ENCODE measurements around the gene MSMB.
"Not testable (repeated sequence)": the region's sequence is repeated elsewhere in the genome, so short reads cannot be mapped to it uniquely, and the experiment has no call there.

The MSMB gene

GRCh38 chr10:46064269-46064817 lies 18.3 kb upstream of the MSMB start:
- Histone ChIP-seq H3K36me3 (ENCODE audit: control insufficient read depth, low read depth, low read length) (no peaks in the 10 kb centered on the region), H3K27ac (ENCODE audit: low read length) (no peak overlapping the region), H3K4me3 (ENCODE audit: low read length) (no peak overlapping the region), H3K9me3 (ENCODE audit: control insufficient read depth, low read depth, low read length) (no peaks in the 10 kb centered on the region), H3K4me1 (ENCODE audit: control insufficient read depth, low read depth, low read length) (peaks cover 14% of the 10 kb centered on the region), H3K27me3 (ENCODE audit: control insufficient read depth, insufficient read depth, low read length) (no peaks in the 10 kb centered on the region), H3K9ac (ENCODE audit: low read length) (no peak overlapping the region)

GRCh38 chr10:46062723-46063428 lies 16.8 kb upstream of the MSMB start:
- Histone ChIP-seq H3K36me3 (ENCODE audit: control insufficient read depth, low read depth, low read length) (no peaks in the 10 kb centered on the region), H3K4me1 (ENCODE audit: control insufficient read depth, low read depth, low read length) (peaks cover 10% of the 10 kb centered on the region), H3K27me3 (ENCODE audit: control insufficient read depth, insufficient read depth, low read length) (no peaks in the 10 kb centered on the region), H3K9ac (ENCODE audit: low read length) (no peak overlapping the region), H3K27ac (ENCODE audit: low read length) (no peak overlapping the region), H3K9me3 (ENCODE audit: control insufficient read depth, low read depth, low read length) (no peaks in the 10 kb centered on the region), H3K4me3 (ENCODE audit: low read length) (no peak overlapping the region)

DNA sequence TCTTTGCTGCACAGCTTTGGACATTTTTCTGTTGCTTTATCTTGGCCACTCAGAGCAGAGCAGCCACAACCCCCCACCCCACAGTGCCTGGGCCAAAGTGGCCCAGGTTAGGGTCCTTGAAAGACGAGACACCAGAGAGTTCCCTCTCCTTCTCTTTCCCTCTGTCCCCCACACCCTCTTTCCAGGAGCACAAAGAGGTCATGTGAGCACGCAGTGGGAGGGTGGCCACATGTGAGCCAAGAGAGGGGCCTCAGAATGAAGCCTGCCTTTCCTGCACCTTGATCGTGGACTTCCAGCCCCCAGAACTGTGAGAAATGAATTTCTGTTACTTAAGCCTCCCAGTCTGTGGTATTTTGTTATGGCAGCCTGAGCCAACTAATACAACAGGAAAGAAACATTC lies 14.6 kb upstream of the MSMB start:
- Histone ChIP-seq H3K4me3 (ENCODE audit: low read length) (no peak overlapping the region), H3K9me3 (ENCODE audit: control insufficient read depth, low read depth, low read length) (no peaks in the 10 kb centered on the region), H3K36me3 (ENCODE audit: control insufficient read depth, low read depth, low read length) (no peaks in the 10 kb centered on the region), H3K27me3 (ENCODE audit: control insufficient read depth, insufficient read depth, low read length) (no peaks in the 10 kb centered on the region), H3K9ac (ENCODE audit: low read length) (no peak overlapping the region), H3K4me1 (ENCODE audit: control insufficient read depth, low read depth, low read length) (peaks cover 7% of the 10 kb centered on the region), H3K27ac (ENCODE audit: low read length) (no peak overlapping the region)

GRCh38 chr10:46057927-46058326 lies 11.9 kb upstream of the MSMB start:
- H3K27ac ChIP-seq (ENCODE audit: low read length); H3K9me3 ChIP-seq (ENCODE audit: control insufficient read depth, low read depth, low read length); H3K9ac ChIP-seq (ENCODE audit: low read length); H3K4me3 ChIP-seq (ENCODE audit: low read length); H3K27me3 ChIP-seq (ENCODE audit: control insufficient read depth, insufficient read depth, low read length); H3K36me3 ChIP-seq (ENCODE audit: control insufficient read depth, low read depth, low read length): not testable (repeated sequence)
- peaks cover 21% of the 10 kb centered on the region for H3K4me1 ChIP-seq (ENCODE audit: control insufficient read depth, low read depth, low read length)

- no peaks in the 10 kb centered on the region for H3K36me3 ChIP-seq (ENCODE audit: control insufficient read depth, low read depth, low read length)
Measured at GRCh38 chr10:46057038-46057437, 11.0 kb upstream of the MSMB start.

GRCh38 chr10:46055771-46056170 lies 9.7 kb upstream of the MSMB start:
- Histone ChIP-seq H3K4me3 (ENCODE audit: low read length) (no peak overlapping the region), H3K9ac (ENCODE audit: low read length) (no peak overlapping the region), H3K36me3 (ENCODE audit: control insufficient read depth, low read depth, low read length) (no peaks in the 10 kb centered on the region), H3K9me3 (ENCODE audit: control insufficient read depth, low read depth, low read length) (no peaks in the 10 kb centered on the region), H3K27me3 (ENCODE audit: control insufficient read depth, insufficient read depth, low read length) (no peaks in the 10 kb centered on the region), H3K4me1 (ENCODE audit: control insufficient read depth, low read depth, low read length) (peaks cover 25% of the 10 kb centered on the region), H3K27ac (ENCODE audit: low read length) (no peak overlapping the region)

More at GRCh38 chr10:46057038-46057437, 11.0 kb upstream of the MSMB start:
- Histone ChIP-seq H3K27me3 (ENCODE audit: control insufficient read depth, insufficient read depth, low read length) (no peaks in the 10 kb centered on the region), H3K9me3 (ENCODE audit: control insufficient read depth, low read depth, low read length) (no peaks in the 10 kb centered on the region), H3K27ac (ENCODE audit: low read length) (no peak overlapping the region), H3K4me1 (ENCODE audit: control insufficient read depth, low read depth, low read length) (peaks cover 28% of the 10 kb centered on the region), H3K9ac (ENCODE audit: low read length) (no peak overlapping the region), H3K4me3 (ENCODE audit: low read length) (no peak overlapping the region)

- no peaks in the 10 kb centered on the region for H3K27me3 ChIP-seq (ENCODE audit: control insufficient read depth, insufficient read depth, low read length)
- peaks cover 21% of the 10 kb centered on the region for H3K4me1 ChIP-seq (ENCODE audit: control insufficient read depth, low read depth, low read length)
- H3K36me3 ChIP-seq (ENCODE audit: control insufficient read depth, low read depth, low read length), result no peaks in the 10 kb centered on the region
- H3K9me3 ChIP-seq (ENCODE audit: control insufficient read depth, low read depth, low read length), result no peaks in the 10 kb centered on the region
- no peak overlapping the region for H3K27ac ChIP-seq (ENCODE audit: low read length)
- H3K4me3 ChIP-seq (ENCODE audit: low read length), result peak overlapping the region; percentile 27
- no peak overlapping the region for H3K9ac ChIP-seq (ENCODE audit: low read length)
Measured at GRCh38 chr10:46053534-46054434, 7.7 kb upstream of the MSMB start.

DNA sequence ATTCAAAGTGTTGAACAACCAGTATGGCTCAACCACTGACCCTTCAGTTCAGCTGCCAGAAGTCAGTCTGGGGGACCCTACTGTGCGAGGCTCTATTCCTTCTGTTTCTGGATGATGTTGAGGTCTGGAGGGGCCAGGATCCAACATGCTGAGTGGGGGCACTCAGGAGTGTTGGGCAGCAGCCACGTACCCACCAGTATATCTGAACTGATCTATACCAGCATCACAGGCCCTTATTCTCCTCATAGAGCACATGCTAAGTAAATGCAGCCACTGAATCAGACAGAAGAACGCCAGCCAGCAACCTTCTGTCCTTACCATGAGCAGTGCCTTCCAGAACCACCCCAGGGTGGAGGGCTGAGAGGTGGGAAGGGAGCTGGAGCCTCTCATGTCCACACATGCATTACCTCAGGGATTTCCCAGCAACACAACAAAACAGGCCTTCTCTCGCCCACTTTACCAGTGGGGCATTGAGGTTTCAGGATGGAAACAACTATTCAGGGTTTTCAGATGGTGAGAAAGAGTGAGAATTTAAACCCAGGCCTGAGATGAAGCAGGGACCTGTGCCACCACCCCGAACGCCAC lies 6.8 kb upstream of the MSMB start:
- Histone ChIP-seq H3K4me3 (ENCODE audit: low read length) (no peak overlapping the region), H3K27me3 (ENCODE audit: control insufficient read depth, insufficient read depth, low read length) (no peaks in the 10 kb centered on the region), H3K4me1 (ENCODE audit: control insufficient read depth, low read depth, low read length) (peaks cover 21% of the 10 kb centered on the region), H3K36me3 (ENCODE audit: control insufficient read depth, low read depth, low read length) (no peaks in the 10 kb centered on the region), H3K9me3 (ENCODE audit: control insufficient read depth, low read depth, low read length) (no peaks in the 10 kb centered on the region), H3K9ac (ENCODE audit: low read length) (no peak overlapping the region), H3K27ac (ENCODE audit: low read length) (no peak overlapping the region)

DNA sequence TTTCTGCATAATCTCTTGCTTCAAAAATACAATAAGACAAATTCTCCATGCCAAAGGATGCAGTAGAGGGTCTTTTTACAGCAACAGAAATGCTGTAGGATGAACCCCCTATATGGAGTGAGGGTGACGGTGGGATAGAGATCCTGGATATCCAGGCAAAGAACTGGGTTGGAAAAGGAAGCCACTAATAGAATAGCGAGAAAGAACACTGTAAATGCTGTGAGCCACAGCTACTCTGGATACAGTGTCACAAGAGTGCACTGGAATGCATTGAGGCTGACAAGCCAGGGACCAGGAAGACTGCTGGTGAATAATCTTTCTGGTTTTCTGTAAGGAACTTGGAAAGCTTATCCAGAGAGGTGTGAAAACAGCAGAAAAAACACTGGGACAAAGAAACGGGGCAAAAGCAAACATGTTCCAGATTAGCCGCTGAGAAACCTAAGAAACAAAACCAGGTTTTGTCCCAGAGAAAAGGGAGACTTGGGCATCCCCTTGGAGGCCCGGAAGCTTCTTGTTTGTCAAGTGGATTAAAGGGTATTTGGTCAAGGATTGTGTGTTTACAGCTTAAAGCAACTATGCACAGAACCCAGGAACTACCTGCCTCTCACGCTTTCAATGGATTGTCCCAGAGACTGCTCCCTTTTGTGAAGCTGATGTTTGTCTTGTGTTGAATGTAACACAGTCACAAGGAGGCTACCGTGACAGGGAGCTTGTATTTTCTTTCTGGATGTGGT lies 6.2 kb upstream of the MSMB start:
- H3K4me3 ChIP-seq (ENCODE audit: low read length), result no peak overlapping the region
- H3K9me3 ChIP-seq (ENCODE audit: control insufficient read depth, low read depth, low read length), result no peaks in the 10 kb centered on the region
- H3K9ac ChIP-seq (ENCODE audit: low read length), result no peak overlapping the region
- no peak overlapping the region for H3K27ac ChIP-seq (ENCODE audit: low read length)
- no peaks in the 10 kb centered on the region for H3K36me3 ChIP-seq (ENCODE audit: control insufficient read depth, low read depth, low read length)
- no peaks in the 10 kb centered on the region for H3K27me3 ChIP-seq (ENCODE audit: control insufficient read depth, insufficient read depth, low read length)
- peaks cover 21% of the 10 kb centered on the region for H3K4me1 ChIP-seq (ENCODE audit: control insufficient read depth, low read depth, low read length)

DNA sequence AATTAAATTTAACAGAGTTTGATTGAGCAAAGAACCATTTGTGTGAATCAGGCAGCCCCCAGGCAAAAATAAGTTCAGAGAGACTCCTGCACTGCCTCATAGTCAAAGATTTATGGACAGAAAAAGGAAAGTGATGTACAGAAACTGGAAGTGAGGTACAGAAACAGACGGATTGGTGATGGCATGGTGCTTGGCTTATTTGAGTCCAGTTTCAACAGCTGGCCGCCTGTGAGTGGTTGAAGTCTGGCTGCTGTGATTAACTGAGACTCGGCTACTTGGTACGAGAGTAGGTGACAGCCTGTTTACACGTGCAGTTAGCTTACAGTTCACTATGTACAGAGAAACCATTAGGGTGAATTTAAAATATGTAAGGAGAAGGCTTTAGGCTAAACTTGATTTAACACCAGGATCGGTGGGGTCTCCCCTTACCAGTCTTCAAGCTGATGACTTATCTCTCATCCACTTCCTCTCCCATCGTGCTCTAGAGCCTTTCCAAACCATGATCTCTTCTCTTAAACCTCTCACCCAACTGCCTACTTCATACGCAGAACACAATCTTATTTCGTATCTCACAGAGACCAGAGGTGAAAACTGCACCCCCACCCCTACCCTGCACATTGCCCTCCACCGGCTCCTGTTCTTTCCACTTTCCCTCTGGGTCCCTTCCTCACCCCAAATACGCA lies 5.0 kb upstream of the MSMB start:
- Histone ChIP-seq H3K4me1 (ENCODE audit: control insufficient read depth, low read depth, low read length) (peaks cover 21% of the 10 kb centered on the region), H3K9me3 (ENCODE audit: control insufficient read depth, low read depth, low read length) (no peaks in the 10 kb centered on the region)

DNA sequence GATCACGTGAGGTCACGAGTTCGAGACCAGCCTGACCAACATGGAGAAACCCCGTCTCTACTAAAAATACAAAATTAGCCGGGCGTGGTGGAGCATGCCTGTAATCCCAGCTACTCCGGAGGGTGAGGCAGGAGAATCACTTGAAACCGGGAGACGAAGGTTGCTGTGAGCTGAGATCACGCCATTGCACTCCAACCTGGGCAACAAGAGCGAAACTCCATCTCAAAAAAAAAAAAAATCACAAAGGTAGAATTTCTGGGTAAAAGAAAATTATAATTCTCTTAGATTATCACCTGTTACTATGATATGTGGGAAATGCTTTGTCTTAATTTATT lies 3.4 kb upstream of the MSMB start:
- H3K36me3 ChIP-seq (ENCODE audit: control insufficient read depth, low read depth, low read length); H3K27ac ChIP-seq (ENCODE audit: low read length); H3K9ac ChIP-seq (ENCODE audit: low read length); H3K9me3 ChIP-seq (ENCODE audit: control insufficient read depth, low read depth, low read length); H3K4me3 ChIP-seq (ENCODE audit: low read length); H3K27me3 ChIP-seq (ENCODE audit: control insufficient read depth, insufficient read depth, low read length): not testable (repeated sequence)
- H3K4me1 ChIP-seq (ENCODE audit: control insufficient read depth, low read depth, low read length), result peaks cover 20% of the 10 kb centered on the region

More for the DNA sequence above, 5.0 kb upstream of the MSMB start:
- Histone ChIP-seq H3K9ac (ENCODE audit: low read length) (no peak overlapping the region), H3K27me3 (ENCODE audit: control insufficient read depth, insufficient read depth, low read length) (no peaks in the 10 kb centered on the region), H3K27ac (ENCODE audit: low read length) (no peak overlapping the region), H3K36me3 (ENCODE audit: control insufficient read depth, low read depth, low read length) (no peaks in the 10 kb centered on the region), H3K4me3 (ENCODE audit: low read length) (no peak overlapping the region)
